GM19239 (cell line): Measurements from ENCODE around the gene TRIO.
"Not testable (repeated sequence)": the region's sequence is repeated elsewhere in the genome, so short reads cannot be mapped to it uniquely, and the experiment has no call there.

ENCODE experiments used
- DNase-seq: peaks from one replicate; pipeline ENCODE4 v3.0.0; 2011; ENCODE audit warnings: low spot score; ENCODE audit not compliant: insufficient read length
- FAIRE-seq: peaks from 2 replicates; lab custom pipeline; 2011; peaks lifted over from hg19 to GRCh38; lab: Jason Lieb, UNC

The TRIO gene

DNA sequence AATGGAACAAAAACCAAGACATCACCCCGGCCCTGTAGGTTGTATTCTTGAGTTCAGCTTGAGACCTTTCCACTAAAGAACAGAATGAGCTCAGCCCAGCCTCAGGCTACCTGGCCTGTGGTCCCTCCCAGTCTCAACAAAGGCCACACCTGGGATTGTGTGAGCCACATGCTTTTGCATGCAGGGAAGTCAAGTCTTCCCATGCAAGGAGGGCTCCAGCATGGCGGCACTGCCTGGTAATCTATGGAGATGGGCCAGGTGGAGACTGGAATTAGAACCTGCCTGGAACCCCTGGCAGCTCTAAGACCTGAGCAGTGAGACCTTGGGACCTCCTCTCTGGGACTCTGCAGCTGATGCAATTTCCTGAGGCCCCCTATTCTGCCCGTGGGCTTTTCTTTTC is 389.0 kb downstream of the TRIO start:
- DNase-seq (no peak), FAIRE-seq (no peak)

GRCh38 chr5:14534773-14535172 is 391.6 kb downstream of the TRIO start:
- DNase-seq (no peak), FAIRE-seq (no peak)

- no peak for FAIRE-seq
- DNase-seq: no peak
These were observed 402.2 kb downstream of the TRIO start for GRCh38 chr5:14545308-14545707.

DNA sequence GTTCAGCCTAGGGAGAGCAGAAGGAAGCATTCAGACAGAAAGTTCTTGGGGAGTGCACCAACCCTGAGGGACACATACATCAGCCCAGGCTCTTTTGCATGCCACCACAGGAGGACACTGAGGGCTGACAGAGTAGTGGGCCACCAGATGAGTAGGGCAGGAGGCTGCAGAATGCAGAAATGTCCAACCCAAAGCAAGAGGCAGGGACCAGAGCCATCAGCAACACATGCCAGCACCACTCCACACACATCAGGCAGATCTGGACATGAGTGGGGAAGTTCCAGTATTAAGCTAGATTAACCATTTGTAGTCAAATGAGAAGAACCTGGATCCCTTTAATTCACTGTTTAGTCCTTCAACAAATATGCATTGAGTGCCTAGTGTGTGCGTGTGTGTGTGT is 402.7 kb downstream of the TRIO start:
- no peak for FAIRE-seq
- no peak for DNase-seq

DNA sequence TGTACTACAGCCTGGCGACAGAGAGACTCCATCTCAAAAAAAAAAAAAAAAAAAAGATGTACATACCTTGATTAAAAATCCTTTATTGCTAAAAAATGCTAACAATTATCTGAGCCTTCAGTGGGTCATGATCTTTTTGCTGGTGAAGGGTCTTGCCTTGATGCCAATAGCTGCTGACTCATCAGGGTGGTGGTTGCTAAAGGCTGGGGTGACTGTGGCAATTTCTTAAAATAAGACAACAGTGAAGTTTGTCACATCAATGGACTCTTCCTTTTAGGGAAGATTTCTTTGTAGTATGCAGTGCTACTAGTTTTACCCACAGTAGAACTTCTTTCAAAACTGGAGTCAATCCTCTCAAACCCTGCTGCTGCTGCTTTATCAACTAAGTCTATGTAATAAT is 404.5 kb downstream of the TRIO start:
- FAIRE-seq (no peak), DNase-seq (no peak)

- DNase-seq (no peak), FAIRE-seq (no peak)
These were observed 408.1 kb downstream of the TRIO start for GRCh38 chr5:14551211-14551610.

- no peak for DNase-seq
- FAIRE-seq: no peak
These were observed 408.9 kb downstream of the TRIO start for GRCh38 chr5:14552017-14552416.

- not testable (repeated sequence) for FAIRE-seq, DNase-seq
These were observed 411.1 kb downstream of the TRIO start for GRCh38 chr5:14554288-14554687.

- DNase-seq (no peak), FAIRE-seq (no peak)
These were observed 412.9 kb downstream of the TRIO start for GRCh38 chr5:14556015-14556414.

- no peak for DNase-seq
- no peak for FAIRE-seq
These were observed 414.1 kb downstream of the TRIO start for GRCh38 chr5:14557203-14557770.

- no peak for FAIRE-seq
- DNase-seq: no peak
These were observed 414.8 kb downstream of the TRIO start for GRCh38 chr5:14557791-14558415.
